Measurements from ENCODE around the gene ZBTB7C. TPM values are rescaled to one million over a fixed set of nuclear protein-coding genes. Genes with fewer than 3 reads are reported as not detected.

The ZBTB7C gene
- total RNA-seq, 5 donors from 2014 or later (not counting 1 experiment from before 2014, with no cell fraction given), result 0.06 TPM; not detected in 4

- H3K4me1 ChIP-seq (ENCODE audit: control insufficient read depth in 1 of 2, extremely low read depth in 1 of 2, insufficient read depth in 2 of 2, low read length in 2 of 2), result no peaks in the 10 kb centered on the region
- H3K9me3 Mint-ChIP-seq, result peaks cover 0 to 3% (median 0%) of the 10 kb centered on the region in 3 donors
- H3K27ac ChIP-seq (ENCODE audit: low read length), result no peak overlapping the region
- no peak for DNase-seq
- 90% methylated on average over 8 of the region's 9 CpGs for WGBS (ENCODE audit: insufficient coverage)
- H3K27ac Mint-ChIP-seq, result no peak overlapping the region
- H3K36me3 ChIP-seq (ENCODE audit: control insufficient read depth in 2 of 2, extremely low read depth in 1 of 2, insufficient read depth in 1 of 2, low read length in 1 of 2), result no peaks in the 10 kb centered on the region
- no peak for ATAC-seq (replicated peaks in 1 of 4)
- H3K36me3 Mint-ChIP-seq, result no peaks in the 10 kb centered on the region
- no peak overlapping the region for H3K4me3 ChIP-seq (ENCODE audit: control insufficient read depth in 1 of 2, extremely low read depth in 1 of 2, low read length in 1 of 2)
- H3K27me3 ChIP-seq (replicated peaks in 1 of 2; ENCODE audit: control insufficient read depth in 2 of 2, extremely low read depth in 1 of 2, insufficient read depth in 2 of 2, low read length in 1 of 2), result peaks cover 0 to 11% of the 10 kb centered on the region in 2 experiments
- POLR2A ChIA-PET, result no interaction called here
- H3K4me3 Mint-ChIP-seq, result no peak overlapping the region
- no peaks in the 10 kb centered on the region for H3K4me1 Mint-ChIP-seq
- CTCF ChIA-PET, result no interaction called here
- H3K27me3 Mint-ChIP-seq, result peaks cover under 1 to 3% of the 10 kb centered on the region in 2 donors
- H3K9me3 ChIP-seq, result no peaks in the 10 kb centered on the region
Observed at GRCh38 chr18:48213791-48214190, 195.4 kb downstream of the ZBTB7C start.

GRCh38 chr18:48208432-48209140 is 200.6 kb downstream of the ZBTB7C start:
- no peak overlapping the region for H3K27ac Mint-ChIP-seq

GRCh38 chr18:48207733-48208132 is 201.4 kb downstream of the ZBTB7C start:
- H3K27me3 ChIP-seq (replicated peaks in 1 of 2; ENCODE audit: control insufficient read depth in 2 of 2, extremely low read depth in 1 of 2, insufficient read depth in 2 of 2, low read length in 1 of 2), result peaks cover 0 to 14% of the 10 kb centered on the region in 2 experiments
- WGBS (ENCODE audit: insufficient coverage), result 92% methylated on average over 2 of the region's 2 CpGs

More at GRCh38 chr18:48208432-48209140, 200.6 kb downstream of the ZBTB7C start:
- Mint-ChIP-seq H3K4me3 (no peak overlapping the region), H3K36me3 (no peaks in the 10 kb centered on the region), H3K9me3 (peaks cover 0 to 3% (median 0%) of the 10 kb centered on the region in 3 donors), H3K4me1 (no peaks in the 10 kb centered on the region), H3K27me3 (peaks cover 16 to 20% of the 10 kb centered on the region in 2 donors)
- no peaks in the 10 kb centered on the region for H3K36me3 ChIP-seq (ENCODE audit: control insufficient read depth in 2 of 2, extremely low read depth in 1 of 2, insufficient read depth in 1 of 2, low read length in 1 of 2)
- no peak for ATAC-seq (replicated peaks in 1 of 4)
- H3K4me1 ChIP-seq (ENCODE audit: control insufficient read depth in 1 of 2, extremely low read depth in 1 of 2, insufficient read depth in 2 of 2, low read length in 2 of 2), result no peaks in the 10 kb centered on the region
- H3K27me3 ChIP-seq (replicated peaks in 1 of 2; ENCODE audit: control insufficient read depth in 2 of 2, extremely low read depth in 1 of 2, insufficient read depth in 2 of 2, low read length in 1 of 2), result peaks cover 0 to 16% of the 10 kb centered on the region in 2 experiments
- no peak for DNase-seq
- ChIA-PET POLR2A (no interaction called here), CTCF (no interaction called here)
- no CpG with 5 or more reads among the region's 4 CpGs for WGBS (ENCODE audit: insufficient coverage)
- H3K4me3 ChIP-seq (ENCODE audit: control insufficient read depth in 1 of 2, extremely low read depth in 1 of 2, low read length in 1 of 2), result no peak overlapping the region
- no peaks in the 10 kb centered on the region for H3K9me3 ChIP-seq
- H3K27ac ChIP-seq (ENCODE audit: low read length), result no peak overlapping the region

GRCh38 chr18:48206887-48207286 is 202.3 kb downstream of the ZBTB7C start:
- no CpG with 5 or more reads among the region's 4 CpGs for WGBS (ENCODE audit: insufficient coverage)
- no peak overlapping the region for H3K4me3 Mint-ChIP-seq
- Histone ChIP-seq H3K4me3 (ENCODE audit: control insufficient read depth in 1 of 2, extremely low read depth in 1 of 2, low read length in 1 of 2) (no peak overlapping the region), H3K27ac (ENCODE audit: low read length) (no peak overlapping the region), H3K36me3 (ENCODE audit: control insufficient read depth in 2 of 2, extremely low read depth in 1 of 2, insufficient read depth in 1 of 2, low read length in 1 of 2) (no peaks in the 10 kb centered on the region), H3K4me1 (ENCODE audit: control insufficient read depth in 1 of 2, extremely low read depth in 1 of 2, insufficient read depth in 2 of 2, low read length in 2 of 2) (no peaks in the 10 kb centered on the region), H3K27me3 (replicated peaks in 1 of 2; ENCODE audit: control insufficient read depth in 2 of 2, extremely low read depth in 1 of 2, insufficient read depth in 2 of 2, low read length in 1 of 2) (peaks cover 0 to 15% of the 10 kb centered on the region in 2 experiments), H3K9me3 (no peaks in the 10 kb centered on the region)
- POLR2A ChIA-PET, result no interaction called here
- no peaks in the 10 kb centered on the region for H3K36me3 Mint-ChIP-seq
- H3K27me3 Mint-ChIP-seq, result peaks cover 22 to 25% of the 10 kb centered on the region in 2 donors
- CTCF ChIA-PET, result interaction anchor here in 1 of 2 donors (0.7 kb wide), 1 partner anchor 12 kb away, joined by 3 read pairs; no protein-coding TSS in a partner anchor
- ATAC-seq (replicated peaks in 1 of 4), result no peak
- no peaks in the 10 kb centered on the region for H3K4me1 Mint-ChIP-seq
- no peak overlapping the region for H3K27ac Mint-ChIP-seq
- no peak for DNase-seq
- peaks cover 0 to 3% (median 0%) of the 10 kb centered on the region in 3 donors for H3K9me3 Mint-ChIP-seq

More at GRCh38 chr18:48207733-48208132, 201.4 kb downstream of the ZBTB7C start:
- no peak for DNase-seq
- CTCF ChIA-PET, result interaction anchor here in 1 of 2 donors (0.5 to 0.6 kb wide), 2 partner anchors 436 to 951 kb away, joined by 3 read pairs; no protein-coding TSS in a partner anchor
- H3K4me3 Mint-ChIP-seq, result no peak overlapping the region
- ATAC-seq (replicated peaks in 1 of 4), result no peak
- H3K27me3 Mint-ChIP-seq, result peaks cover 19 to 23% of the 10 kb centered on the region in 2 donors
- H3K27ac Mint-ChIP-seq, result no peak overlapping the region
- no peaks in the 10 kb centered on the region for H3K4me1 Mint-ChIP-seq
- POLR2A ChIA-PET, result no interaction called here
- Histone ChIP-seq H3K36me3 (ENCODE audit: control insufficient read depth in 2 of 2, extremely low read depth in 1 of 2, insufficient read depth in 1 of 2, low read length in 1 of 2) (no peaks in the 10 kb centered on the region), H3K4me1 (ENCODE audit: control insufficient read depth in 1 of 2, extremely low read depth in 1 of 2, insufficient read depth in 2 of 2, low read length in 2 of 2) (no peaks in the 10 kb centered on the region), H3K9me3 (no peaks in the 10 kb centered on the region), H3K27ac (ENCODE audit: low read length) (no peak overlapping the region), H3K4me3 (ENCODE audit: control insufficient read depth in 1 of 2, extremely low read depth in 1 of 2, low read length in 1 of 2) (no peak overlapping the region)
- peaks cover 0 to 3% (median 0%) of the 10 kb centered on the region in 3 donors for H3K9me3 Mint-ChIP-seq
- no peaks in the 10 kb centered on the region for H3K36me3 Mint-ChIP-seq

GRCh38 chr18:48203961-48204666 is 205.1 kb downstream of the ZBTB7C start:
- H3K27ac ChIP-seq (ENCODE audit: low read length), result no peak overlapping the region
- ATAC-seq (replicated peaks in 1 of 4) (no peak), DNase-seq (no peak)
- H3K9me3 ChIP-seq, result no peaks in the 10 kb centered on the region
- CTCF ChIA-PET, result no interaction called here
- H3K4me3 Mint-ChIP-seq, result no peak overlapping the region
- no peak overlapping the region for H3K4me3 ChIP-seq (ENCODE audit: control insufficient read depth in 1 of 2, extremely low read depth in 1 of 2, low read length in 1 of 2)
- H3K36me3 ChIP-seq (ENCODE audit: control insufficient read depth in 2 of 2, extremely low read depth in 1 of 2, insufficient read depth in 1 of 2, low read length in 1 of 2), result no peaks in the 10 kb centered on the region
- no peak overlapping the region for H3K27ac Mint-ChIP-seq
- no peaks in the 10 kb centered on the region for H3K36me3 Mint-ChIP-seq
- H3K4me1 ChIP-seq (ENCODE audit: control insufficient read depth in 1 of 2, extremely low read depth in 1 of 2, insufficient read depth in 2 of 2, low read length in 2 of 2), result no peaks in the 10 kb centered on the region
- POLR2A ChIA-PET, result no interaction called here
- H3K9me3 Mint-ChIP-seq, result no peaks in the 10 kb centered on the region
- peaks cover 35 to 40% of the 10 kb centered on the region in 2 donors for H3K27me3 Mint-ChIP-seq
- no CpG with 5 or more reads among the region's 6 CpGs for WGBS (ENCODE audit: insufficient coverage)
- H3K27me3 ChIP-seq (replicated peaks in 1 of 2; ENCODE audit: control insufficient read depth in 2 of 2, extremely low read depth in 1 of 2, insufficient read depth in 2 of 2, low read length in 1 of 2), result peaks cover 0 to 29% of the 10 kb centered on the region in 2 experiments
- H3K4me1 Mint-ChIP-seq, result no peaks in the 10 kb centered on the region

- Mint-ChIP-seq H3K27me3 (peaks cover 34 to 38% of the 10 kb centered on the region in 2 donors), H3K27ac (no peak overlapping the region), H3K36me3 (no peaks in the 10 kb centered on the region), H3K4me3 (no peak overlapping the region), H3K9me3 (no peaks in the 10 kb centered on the region), H3K4me1 (no peaks in the 10 kb centered on the region)
- CTCF ChIA-PET, result no interaction called here
- Histone ChIP-seq H3K27ac (ENCODE audit: low read length) (no peak overlapping the region), H3K4me1 (ENCODE audit: control insufficient read depth in 1 of 2, extremely low read depth in 1 of 2, insufficient read depth in 2 of 2, low read length in 2 of 2) (no peaks in the 10 kb centered on the region), H3K4me3 (ENCODE audit: control insufficient read depth in 1 of 2, extremely low read depth in 1 of 2, low read length in 1 of 2) (no peak overlapping the region), H3K36me3 (ENCODE audit: control insufficient read depth in 2 of 2, extremely low read depth in 1 of 2, insufficient read depth in 1 of 2, low read length in 1 of 2) (no peaks in the 10 kb centered on the region), H3K9me3 (no peaks in the 10 kb centered on the region), H3K27me3 (replicated peaks in 1 of 2; ENCODE audit: control insufficient read depth in 2 of 2, extremely low read depth in 1 of 2, insufficient read depth in 2 of 2, low read length in 1 of 2) (peaks cover 0 to 31% of the 10 kb centered on the region in 2 experiments)
- DNase-seq, result no peak
- no peak for ATAC-seq (replicated peaks in 1 of 4)
- WGBS (ENCODE audit: insufficient coverage), result 88% methylated on average over 1 of the region's 4 CpGs
- POLR2A ChIA-PET, result no interaction called here
Observed at GRCh38 chr18:48203288-48203945, 205.8 kb downstream of the ZBTB7C start.
